ENCODE data around the gene PCYOX1L.

The PCYOX1L gene

GRCh38 chr5:149411738-149412519, 54.1 kb downstream of the PCYOX1L start:
- Histone ChIP-seq H3K4me3 (ENCODE audit: low read length) (no peak overlapping the region), H3K4me1 (ENCODE audit: insufficient read depth, low read length) (no peaks in the 10 kb centered on the region), H3K9me3 (ENCODE audit: low read length) (no peaks in the 10 kb centered on the region)

GRCh38 chr5:149412783-149413476, 55.1 kb downstream of the PCYOX1L start:
- H3K27me3 ChIP-seq (ENCODE audit: insufficient read depth, low read length): no peaks in the 10 kb centered on the region
- H3K36me3 ChIP-seq (ENCODE audit: insufficient read depth, low read length): no peaks in the 10 kb centered on the region
- no peaks in the 10 kb centered on the region for H3K4me1 ChIP-seq (ENCODE audit: insufficient read depth, low read length)
- no peaks in the 10 kb centered on the region for H3K9me3 ChIP-seq (ENCODE audit: low read length)
- H3K4me3 ChIP-seq (ENCODE audit: low read length): no peak overlapping the region
- H2AFZ ChIP-seq (ENCODE audit: low read depth, low read length): no peak overlapping the region

More at GRCh38 chr5:149411738-149412519, 54.1 kb downstream of the PCYOX1L start:
- no peak overlapping the region for H2AFZ ChIP-seq (ENCODE audit: low read depth, low read length)
- H3K36me3 ChIP-seq (ENCODE audit: insufficient read depth, low read length): no peaks in the 10 kb centered on the region
- no peaks in the 10 kb centered on the region for H3K27me3 ChIP-seq (ENCODE audit: insufficient read depth, low read length)

GRCh38 chr5:149413477-149414210, 55.8 kb downstream of the PCYOX1L start:
- no peak overlapping the region for H2AFZ ChIP-seq (ENCODE audit: low read depth, low read length)
- H3K4me1 ChIP-seq (ENCODE audit: insufficient read depth, low read length): no peaks in the 10 kb centered on the region
- no peak overlapping the region for H3K4me3 ChIP-seq (ENCODE audit: low read length)
- H3K9me3 ChIP-seq (ENCODE audit: low read length): no peaks in the 10 kb centered on the region
- no peaks in the 10 kb centered on the region for H3K36me3 ChIP-seq (ENCODE audit: insufficient read depth, low read length)
- H3K27me3 ChIP-seq (ENCODE audit: insufficient read depth, low read length): no peaks in the 10 kb centered on the region

- no peak overlapping the region for H3K4me3 ChIP-seq (ENCODE audit: low read length)
- no peaks in the 10 kb centered on the region for H3K36me3 ChIP-seq (ENCODE audit: insufficient read depth, low read length)
- no peaks in the 10 kb centered on the region for H3K9me3 ChIP-seq (ENCODE audit: low read length)
- no peaks in the 10 kb centered on the region for H3K4me1 ChIP-seq (ENCODE audit: insufficient read depth, low read length)
- H3K27me3 ChIP-seq (ENCODE audit: insufficient read depth, low read length): no peaks in the 10 kb centered on the region
- H2AFZ ChIP-seq (ENCODE audit: low read depth, low read length): no peak overlapping the region
These were observed 56.7 kb downstream of the PCYOX1L start for GRCh38 chr5:149414405-149415065.

- Histone ChIP-seq H3K4me3 (ENCODE audit: low read length) (no peak overlapping the region), H3K36me3 (ENCODE audit: insufficient read depth, low read length) (no peaks in the 10 kb centered on the region), H3K9me3 (ENCODE audit: low read length) (no peaks in the 10 kb centered on the region), H3K4me1 (ENCODE audit: insufficient read depth, low read length) (no peaks in the 10 kb centered on the region), H3K27me3 (ENCODE audit: insufficient read depth, low read length) (no peaks in the 10 kb centered on the region), H2AFZ (ENCODE audit: low read depth, low read length) (no peak overlapping the region)
These were observed 57.5 kb downstream of the PCYOX1L start for GRCh38 chr5:149415066-149415967.

- no peaks in the 10 kb centered on the region for H3K36me3 ChIP-seq (ENCODE audit: insufficient read depth, low read length)
- H3K4me3 ChIP-seq (ENCODE audit: low read length): no peak overlapping the region
These were observed 59.3 kb downstream of the PCYOX1L start for GRCh38 chr5:149416987-149417710.

GRCh38 chr5:149417711-149418368, 60.0 kb downstream of the PCYOX1L start:
- no peak overlapping the region for H3K4me3 ChIP-seq (ENCODE audit: low read length)
- H3K9me3 ChIP-seq (ENCODE audit: low read length): no peaks in the 10 kb centered on the region
- peaks cover 14% of the 10 kb centered on the region for H3K4me1 ChIP-seq (ENCODE audit: insufficient read depth, low read length)
- no peaks in the 10 kb centered on the region for H3K36me3 ChIP-seq (ENCODE audit: insufficient read depth, low read length)
- no peaks in the 10 kb centered on the region for H3K27me3 ChIP-seq (ENCODE audit: insufficient read depth, low read length)
- no peak overlapping the region for H2AFZ ChIP-seq (ENCODE audit: low read depth, low read length)

More at GRCh38 chr5:149416987-149417710, 59.3 kb downstream of the PCYOX1L start:
- H3K4me1 ChIP-seq (ENCODE audit: insufficient read depth, low read length): peaks cover 8% of the 10 kb centered on the region
- H3K9me3 ChIP-seq (ENCODE audit: low read length): no peaks in the 10 kb centered on the region
- no peaks in the 10 kb centered on the region for H3K27me3 ChIP-seq (ENCODE audit: insufficient read depth, low read length)
- H2AFZ ChIP-seq (ENCODE audit: low read depth, low read length): no peak overlapping the region

GRCh38 chr5:149418910-149419531, 61.2 kb downstream of the PCYOX1L start:
- H3K27me3 ChIP-seq (ENCODE audit: insufficient read depth, low read length): no peaks in the 10 kb centered on the region
- H3K36me3 ChIP-seq (ENCODE audit: insufficient read depth, low read length): no peaks in the 10 kb centered on the region
- H3K4me3 ChIP-seq (ENCODE audit: low read length): no peak overlapping the region
- H3K4me1 ChIP-seq (ENCODE audit: insufficient read depth, low read length): peaks cover 25% of the 10 kb centered on the region
- no peaks in the 10 kb centered on the region for H3K9me3 ChIP-seq (ENCODE audit: low read length)
- H2AFZ ChIP-seq (ENCODE audit: low read depth, low read length): no peak overlapping the region

Measured in neuron (in vitro differentiated cells).